Suprapubic skin (tissue), 3 donors: ENCODE data around the gene ADCY6.

Experiments used
- CTCF ChIP-seq, 2 donors: fragments of 200-600 bp in 1 of 2; fragments of 450-650 bp in 1 of 2; sonication (generic) in 1 of 2; IDR thresholded peaks; one replicate each; pipeline ENCODE4 v1.5.1; 2016 to 2019; ENCODE audit warnings: antibody characterized with exemption in 2 of 2, mild to moderate bottlenecking in 1 of 2, moderate library complexity in 1 of 2
- EP300 ChIP-seq: sonication (generic); formaldehyde crosslinking; IDR thresholded peaks from one replicate; pipeline ENCODE4 v1.6.1; 2017; ENCODE audit warnings: antibody characterized with exemption
- POLR2A ChIP-seq, 2 donors: fragments of 450-650 bp; IDR thresholded peaks; one replicate each; pipeline ENCODE4 v1.6.1; 2017; ENCODE audit warnings: antibody characterized with exemption in 2 of 2, mild to moderate bottlenecking in 2 of 2, moderate library complexity in 2 of 2

GRCh38 chr12:48781750-48782456, 7.0 kb downstream of the ADCY6 start:
- no peak for TF ChIP-seq CTCF (IDR thresholded peaks at IDR 0.05)
- TF ChIP-seq POLR2A (IDR thresholded peaks at IDR 0.05): no peak
- no peak for TF ChIP-seq EP300
